ENCODE measurements around the gene WDCP.

WDCP gene

DNA sequence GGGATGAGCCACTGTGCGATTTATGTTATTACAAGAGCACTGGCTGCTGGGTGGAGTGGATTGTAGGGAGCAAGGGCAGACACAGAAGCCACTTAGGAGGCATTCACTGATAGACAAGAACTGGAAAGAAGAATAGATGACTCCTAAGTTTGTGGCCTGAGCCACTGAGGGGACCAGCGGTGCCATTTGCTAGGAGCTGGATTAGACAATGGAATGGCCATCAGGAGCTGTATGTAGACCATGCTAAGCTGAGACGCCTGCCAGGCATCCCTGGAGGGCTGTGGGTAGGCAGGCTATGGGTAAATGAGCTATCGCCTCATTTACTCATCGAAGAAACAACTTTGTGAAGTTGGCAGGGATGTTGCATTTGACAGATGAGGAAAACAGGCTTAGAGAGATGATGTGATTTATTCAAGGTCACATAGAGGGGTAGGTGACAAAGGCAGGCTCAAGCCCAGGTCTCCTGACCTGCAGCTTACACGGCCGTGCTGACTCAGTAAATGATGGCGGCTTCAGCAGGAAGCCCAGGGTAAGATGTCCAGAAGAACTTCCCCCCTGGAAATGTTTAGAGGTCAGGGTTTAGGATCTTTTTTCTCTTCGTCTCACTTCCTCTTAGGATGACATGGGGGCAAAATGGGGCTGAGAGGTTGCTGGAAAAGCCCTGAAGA is 34.5 kb downstream of the WDCP start:
- Histone ChIP-seq H2AFZ (ENCODE audit: low read depth, low read length) (no peak overlapping the region), H3K79me2 (ENCODE audit: insufficient read depth, low read length) (no peaks in the 10 kb centered on the region), H3K36me3 (ENCODE audit: insufficient read depth, low read length) (no peaks in the 10 kb centered on the region), H3K4me3 (ENCODE audit: low read depth in 1 of 2, low read length in 2 of 2) (no peak overlapping the region), H3K9me3 (ENCODE audit: insufficient read depth, low read length, severe bottlenecking) (no peaks in the 10 kb centered on the region), H3K4me1 (ENCODE audit: insufficient read depth, low read length) (no peaks in the 10 kb centered on the region), H3K27me3 (ENCODE audit: insufficient read depth, low read length, poor library complexity) (no peaks in the 10 kb centered on the region), H3K4me2 (ENCODE audit: insufficient read depth, low read length) (no peak overlapping the region), H3K27ac (ENCODE audit: low read length) (no peak overlapping the region), H3K9ac (ENCODE audit: low read depth, low read length) (no peak overlapping the region), H4K20me1 (ENCODE audit: insufficient read depth, low read length) (no peaks in the 10 kb centered on the region)
- no peak for DNase-seq
- no peak for ATAC-seq (ENCODE audit: insufficient read depth, low read depth)
- TF ChIP-seq EZH2 (IDR thresholded peaks at IDR 0.05; ENCODE audit: borderline replicate concordance, low read depth, low read length, severe bottlenecking) (no peak), CTCF (IDR thresholded peaks at IDR 0.05; ENCODE audit: borderline replicate concordance, extremely low read depth, low read length, poor library complexity, severe bottlenecking) (no peak)

GRCh38 chr2:24011250-24012104 is 35.7 kb downstream of the WDCP start:
- Histone ChIP-seq H3K36me3 (ENCODE audit: insufficient read depth, low read length) (no peaks in the 10 kb centered on the region), H3K79me2 (ENCODE audit: insufficient read depth, low read length) (no peaks in the 10 kb centered on the region), H3K9me3 (ENCODE audit: insufficient read depth, low read length, severe bottlenecking) (no peaks in the 10 kb centered on the region), H4K20me1 (ENCODE audit: insufficient read depth, low read length) (no peaks in the 10 kb centered on the region), H3K9ac (ENCODE audit: low read depth, low read length) (no peak overlapping the region), H2AFZ (ENCODE audit: low read depth, low read length) (no peak overlapping the region), H3K4me1 (ENCODE audit: insufficient read depth, low read length) (no peaks in the 10 kb centered on the region), H3K27me3 (ENCODE audit: insufficient read depth, low read length, poor library complexity) (no peaks in the 10 kb centered on the region), H3K27ac (ENCODE audit: low read length) (no peak overlapping the region), H3K4me2 (ENCODE audit: insufficient read depth, low read length) (no peak overlapping the region), H3K4me3 (ENCODE audit: low read depth in 1 of 2, low read length in 2 of 2) (no peak overlapping the region)
- no peak for DNase-seq
- no peak for ATAC-seq (ENCODE audit: insufficient read depth, low read depth)
- TF ChIP-seq EZH2 (IDR thresholded peaks at IDR 0.05; ENCODE audit: borderline replicate concordance, low read depth, low read length, severe bottlenecking) (no peak), CTCF (IDR thresholded peaks at IDR 0.05; ENCODE audit: borderline replicate concordance, extremely low read depth, low read length, poor library complexity, severe bottlenecking) (no peak)

DNA sequence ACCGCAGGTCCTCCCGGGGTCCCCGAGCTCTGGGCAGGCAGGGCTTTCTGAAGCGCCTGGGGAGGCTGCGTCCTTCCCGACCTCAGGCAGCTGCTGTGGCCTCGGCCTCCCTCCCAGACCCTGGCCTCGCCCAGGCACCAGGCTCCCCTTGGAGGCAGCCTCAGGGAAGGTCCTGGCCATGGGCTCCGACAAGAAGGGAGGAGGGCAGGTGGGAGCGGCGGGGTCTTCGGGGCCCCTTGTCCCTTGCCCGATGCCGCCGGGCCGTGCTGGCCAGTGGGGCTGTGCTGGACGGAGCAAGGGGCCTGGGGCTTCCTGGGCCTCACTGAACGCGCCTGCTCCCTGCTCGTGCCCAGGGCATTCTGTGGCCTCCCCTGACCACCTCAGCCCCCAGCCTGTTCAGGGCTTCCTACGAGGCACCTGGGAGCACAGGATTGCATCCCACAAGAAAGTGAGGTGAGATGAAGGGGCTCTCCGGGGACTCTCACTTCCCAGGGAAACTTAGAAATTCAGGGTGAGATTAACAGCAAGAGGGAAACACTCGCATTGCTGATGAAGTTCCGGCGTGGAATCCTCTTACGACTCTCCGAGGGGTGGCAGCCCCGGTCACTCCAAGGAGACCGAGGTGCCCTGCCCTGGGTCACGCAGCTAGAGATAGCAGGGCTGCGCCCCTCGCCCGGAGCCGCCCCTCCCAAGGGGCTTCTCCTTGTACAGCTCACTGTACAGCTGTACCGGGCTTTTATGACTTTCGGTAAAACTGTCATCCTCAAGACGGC is 36.5 kb downstream of the WDCP start:
- no peak overlapping the region for H3K4me2 ChIP-seq (ENCODE audit: insufficient read depth, low read length)
- no peaks in the 10 kb centered on the region for H3K4me1 ChIP-seq (ENCODE audit: insufficient read depth, low read length)
- no peak overlapping the region for H2AFZ ChIP-seq (ENCODE audit: low read depth, low read length)
- H3K27me3 ChIP-seq (ENCODE audit: insufficient read depth, low read length, poor library complexity): no peaks in the 10 kb centered on the region
- H3K79me2 ChIP-seq (ENCODE audit: insufficient read depth, low read length): no peaks in the 10 kb centered on the region
- no peak overlapping the region for H3K4me3 ChIP-seq (ENCODE audit: low read depth in 1 of 2, low read length in 2 of 2)
- H3K9ac ChIP-seq (ENCODE audit: low read depth, low read length): no peak overlapping the region
- H3K9me3 ChIP-seq (ENCODE audit: insufficient read depth, low read length, severe bottlenecking): no peaks in the 10 kb centered on the region
- H4K20me1 ChIP-seq (ENCODE audit: insufficient read depth, low read length): no peaks in the 10 kb centered on the region
- H3K27ac ChIP-seq (ENCODE audit: low read length): no peak overlapping the region
- H3K36me3 ChIP-seq (ENCODE audit: insufficient read depth, low read length): no peaks in the 10 kb centered on the region
- no peak for TF ChIP-seq CTCF (IDR thresholded peaks at IDR 0.05; ENCODE audit: borderline replicate concordance, extremely low read depth, low read length, poor library complexity, severe bottlenecking)
- TF ChIP-seq EZH2 (IDR thresholded peaks at IDR 0.05; ENCODE audit: borderline replicate concordance, low read depth, low read length, severe bottlenecking): no peak
- ATAC-seq (ENCODE audit: insufficient read depth, low read depth) (no peak), DNase-seq (no peak)
